Fibroblast of gingiva (primary cell): ENCODE data around the gene CD86.
A peak's percentile ranks its signal among the peaks of the same experiment; 100 is the strongest.

Experiments
- DNase-seq: peaks from one replicate; pipeline ENCODE4 v3.0.0-alpha.2; 2011; ENCODE audit warnings: low read depth

The CD86 gene

DNA sequence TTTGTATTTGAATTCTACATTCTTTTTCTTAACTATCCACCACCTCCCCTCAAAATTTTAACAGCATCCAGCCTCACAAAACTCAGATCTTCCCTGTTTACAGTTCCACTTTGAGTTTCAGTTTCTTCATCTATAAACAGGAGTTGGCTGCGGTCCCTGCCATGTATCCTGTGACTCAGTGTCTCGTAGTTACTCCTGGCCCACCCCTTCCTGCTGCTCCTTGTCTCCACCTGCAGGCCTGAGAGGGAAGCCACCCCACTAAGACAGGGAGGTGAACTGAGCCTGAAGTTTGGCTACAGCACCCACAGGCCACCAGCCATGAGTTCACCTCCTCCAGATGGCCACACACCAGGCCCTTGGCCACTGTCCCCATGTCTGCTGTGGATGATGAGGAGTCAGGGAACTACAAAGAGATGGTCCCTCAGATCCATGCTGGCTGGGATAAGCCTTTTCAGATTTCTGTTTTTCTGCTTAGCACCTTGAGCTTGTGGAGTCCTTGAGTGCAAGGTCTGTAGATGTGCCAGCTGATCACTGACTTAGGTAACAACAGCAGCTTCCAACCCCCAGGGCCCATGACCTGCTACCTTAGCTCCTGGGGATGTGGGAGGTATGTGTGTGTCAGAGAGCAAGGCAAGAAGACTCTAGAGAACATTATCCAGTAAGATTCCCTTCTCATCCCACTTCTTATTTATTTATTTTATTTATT is 37.5 kb downstream of the CD86 start:
- no peak for DNase-seq

- no peak for DNase-seq
Measured at GRCh38 chr3:122094125-122094524, 39.0 kb downstream of the CD86 start.

GRCh38 chr3:122094693-122095092 is 39.5 kb downstream of the CD86 start:
- no peak for DNase-seq

DNA sequence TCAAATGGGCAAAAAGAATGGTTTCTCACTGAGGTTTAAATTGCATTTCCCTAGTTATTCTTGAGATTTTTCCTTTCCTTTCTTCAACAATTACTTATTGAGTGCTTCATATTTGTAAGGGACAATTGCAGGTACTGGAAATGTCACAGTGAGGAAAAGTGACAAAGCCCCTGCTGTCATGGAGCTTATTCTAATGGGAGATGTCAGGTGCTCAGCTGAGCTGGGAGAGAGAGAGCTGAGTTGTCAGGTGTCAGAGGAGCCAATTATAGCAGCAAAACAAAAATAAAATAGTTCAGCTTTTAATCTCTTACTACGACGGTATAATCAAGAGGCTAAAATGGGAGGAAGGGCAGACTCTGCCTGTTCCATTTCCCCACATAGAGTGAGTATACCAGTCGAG is 42.0 kb downstream of the CD86 start:
- no peak for DNase-seq

DNA sequence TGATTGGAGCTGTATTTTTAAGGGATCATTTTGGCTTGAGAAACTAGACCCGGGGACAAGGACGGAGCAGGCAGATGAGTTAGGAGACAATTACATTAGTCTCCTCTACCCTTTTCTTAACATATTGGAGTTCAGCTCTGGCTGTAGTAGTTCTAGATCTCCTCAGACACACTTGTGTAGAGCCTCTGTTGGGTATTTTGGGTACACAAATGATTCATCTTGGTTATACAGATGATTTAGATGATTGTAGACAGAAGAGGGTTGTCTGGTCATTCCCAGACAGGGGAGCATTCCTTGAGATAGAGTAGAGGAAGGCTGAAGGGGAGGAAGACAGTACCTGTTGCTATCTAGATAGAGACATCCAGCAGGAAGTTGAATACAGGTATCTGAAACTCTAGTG is 43.4 kb downstream of the CD86 start:
- DNase-seq = no peak

DNA sequence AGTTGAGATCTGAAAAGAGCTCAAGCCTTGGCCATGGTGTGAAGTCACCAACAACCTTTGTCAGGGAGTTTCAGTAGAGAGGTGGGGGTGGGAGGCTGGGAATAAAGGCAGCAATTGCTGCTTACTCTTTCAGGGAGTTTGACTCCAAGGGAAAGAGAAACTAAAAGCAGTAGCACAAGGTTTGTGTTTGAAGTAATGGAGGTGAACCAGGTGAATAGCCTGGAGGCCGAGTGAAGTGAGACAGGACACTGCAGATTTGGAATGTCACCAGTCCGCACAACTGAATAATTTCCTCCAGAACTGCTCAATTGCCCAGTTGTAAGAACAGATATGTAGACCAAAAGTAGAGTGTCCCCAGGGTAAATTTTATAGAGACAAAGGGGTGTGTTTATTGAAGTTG is 44.1 kb downstream of the CD86 start:
- DNase-seq = no peak

- DNase-seq = no peak
Measured at GRCh38 chr3:122100083-122100482, 44.9 kb downstream of the CD86 start.

- no peak for DNase-seq
Measured at GRCh38 chr3:122100591-122101463, 45.7 kb downstream of the CD86 start.

DNA sequence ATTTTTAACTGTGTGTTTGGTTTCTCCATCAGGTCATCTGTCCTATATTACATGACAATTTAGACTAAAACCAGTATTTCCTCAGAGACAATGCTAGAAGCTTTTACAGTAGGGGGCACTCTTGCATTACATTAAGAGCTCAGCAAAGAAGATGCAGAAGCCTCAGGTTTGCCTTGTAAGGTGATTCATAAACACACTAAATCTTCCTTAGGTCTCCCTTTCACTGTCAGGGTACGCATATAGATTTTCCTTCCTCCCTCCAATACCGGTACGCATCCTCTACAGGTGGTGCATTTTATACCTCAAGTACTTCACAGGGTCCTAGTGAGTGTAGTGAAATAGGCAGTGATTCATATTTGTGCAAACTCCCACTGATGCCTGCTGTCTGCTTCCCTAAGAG is 46.5 kb downstream of the CD86 start:
- DNase-seq = peak; percentile 30

- DNase-seq = no peak
Measured at GRCh38 chr3:122102191-122102935, 47.2 kb downstream of the CD86 start.

- DNase-seq = no peak
Measured at GRCh38 chr3:122103821-122104514, 48.8 kb downstream of the CD86 start.

- DNase-seq = no peak
Measured at GRCh38 chr3:122104515-122105194, 49.5 kb downstream of the CD86 start.

DNA sequence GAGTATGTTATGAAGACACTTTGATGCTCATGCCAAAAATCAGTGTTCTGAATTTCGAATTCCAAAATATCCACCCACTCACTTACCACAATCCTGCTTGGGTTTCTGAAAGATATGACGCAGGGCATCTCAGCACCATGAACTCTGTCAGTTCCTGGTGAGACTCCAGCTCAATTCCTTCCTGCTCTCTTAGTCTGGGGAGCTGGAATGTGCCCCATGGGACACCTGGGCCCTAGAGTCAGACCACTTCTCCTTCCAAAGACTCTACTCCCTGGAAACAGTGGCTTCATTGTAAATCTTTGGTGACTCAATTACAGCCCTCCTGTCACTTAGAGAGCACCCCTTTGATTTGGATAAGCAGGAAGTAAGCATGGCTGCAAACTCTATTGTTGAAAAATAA is 50.5 kb downstream of the CD86 start:
- DNase-seq = no peak

GRCh38 chr3:122107171-122107570 is 52.0 kb downstream of the CD86 start:
- no peak for DNase-seq

GRCh38 chr3:122111974-122112373 is 56.8 kb downstream of the CD86 start:
- no peak for DNase-seq

- DNase-seq = no peak
Measured at GRCh38 chr3:122112754-122113153, 57.6 kb downstream of the CD86 start.

DNA sequence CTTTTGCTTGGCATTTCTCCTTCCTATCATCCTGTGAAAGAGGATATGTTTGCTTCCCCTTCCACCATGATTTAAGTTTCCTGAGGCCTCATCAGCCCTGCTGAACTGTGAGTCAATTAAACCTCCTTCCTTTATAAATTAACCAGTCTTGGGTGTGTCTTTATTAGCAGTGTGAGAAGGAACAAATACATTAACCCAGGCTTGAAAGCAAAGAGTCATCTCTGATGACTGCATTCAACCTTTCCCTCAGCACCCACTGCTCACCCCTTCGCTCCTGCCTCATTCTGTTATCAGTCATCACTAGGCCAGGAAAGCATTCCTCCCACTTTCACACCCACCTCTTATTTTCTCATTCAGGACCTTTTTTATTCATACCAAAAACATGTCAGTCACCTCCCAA is 68.7 kb downstream of the CD86 start:
- DNase-seq = no peak

DNA sequence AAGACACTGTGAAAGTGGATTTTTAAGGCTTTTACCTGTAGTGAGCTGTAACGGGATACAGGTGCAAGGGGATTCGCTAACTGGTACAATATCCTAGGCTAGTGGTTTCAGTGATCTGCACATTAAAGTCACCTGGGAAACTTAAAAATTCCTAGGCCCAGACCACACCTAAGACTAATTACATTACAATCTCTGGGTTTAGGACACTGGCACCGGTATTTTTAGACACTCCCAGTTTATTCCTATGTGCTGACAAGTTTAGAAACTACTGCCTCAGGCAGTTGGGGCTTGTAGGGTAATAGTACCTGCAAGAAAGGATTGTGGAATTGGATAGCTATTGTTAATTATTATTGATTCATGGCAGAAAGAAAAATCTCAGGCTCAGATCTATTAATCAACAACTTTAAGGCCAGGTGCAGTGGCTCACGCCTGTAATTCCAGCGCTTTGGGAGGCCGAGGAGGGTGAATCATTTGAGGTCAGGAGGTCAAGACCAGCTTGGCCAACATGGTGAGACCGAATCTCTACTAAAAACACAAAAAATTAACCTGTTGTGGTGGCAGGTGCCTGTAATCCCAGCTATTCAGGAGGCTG is 77.9 kb downstream of the CD86 start:
- DNase-seq = no peak

GRCh38 chr3:122146466-122146865 is 91.3 kb downstream of the CD86 start:
- no peak for DNase-seq

DNA sequence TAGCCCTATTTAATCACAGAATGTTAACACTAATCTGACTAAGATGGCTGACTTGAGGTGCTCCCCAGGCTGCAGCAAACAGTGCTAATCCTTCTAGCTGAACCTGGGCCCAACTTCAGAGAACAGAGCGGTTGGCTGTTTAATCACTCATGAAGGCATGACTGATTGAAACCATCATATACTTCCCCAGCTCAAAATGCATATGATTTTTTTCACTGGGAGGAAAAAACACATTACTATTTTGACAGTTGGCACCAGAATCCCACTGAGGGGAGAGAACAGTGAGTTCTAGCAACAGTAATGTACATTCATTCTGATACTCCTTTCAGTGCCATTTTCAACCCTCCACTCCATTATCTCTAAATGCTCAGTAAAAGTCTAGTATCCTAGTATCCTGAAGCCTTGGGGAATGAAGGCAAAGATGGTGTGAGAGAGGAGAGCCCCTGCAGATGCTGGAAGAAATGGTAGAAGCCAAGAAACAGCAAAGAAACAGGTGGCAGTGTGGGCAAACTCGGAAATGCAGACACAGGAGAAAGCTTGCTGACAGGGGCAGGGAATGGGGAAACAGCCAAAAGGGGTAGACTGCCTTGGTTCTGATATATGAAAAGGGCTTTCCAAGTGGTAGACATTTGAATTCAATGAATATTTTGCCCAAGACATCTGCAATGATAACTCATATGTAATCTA is 93.9 kb downstream of the CD86 start:
- DNase-seq = no peak

GRCh38 chr3:122151480-122151879 is 96.3 kb downstream of the CD86 start:
- DNase-seq = no peak
